Measurements from ENCODE around the gene TNNI3K.

- TF ChIP-seq CTCF (IDR thresholded peaks at IDR 0.05) (no peak), POLR2A (IDR thresholded peaks at IDR 0.05) (peak in 3 of 4 donors; percentile 59 to 87 (median 78)), POLR2AphosphoS5 (IDR thresholded peaks at IDR 0.05) (peak; percentile 85 to 86), EP300 (IDR thresholded peaks at IDR 0.05) (peak in 1 of 4 donors; percentile 51)
These were observed 37.3 kb upstream of the TNNI3K start, which contains the start of the genes FPGT and LRRIQ3 for GRCh38 chr1:74197657-74198552.
